Bronchial epithelial cell (primary cell): Measurements from ENCODE around the gene NRL. TPM values are rescaled to one million over a fixed set of nuclear protein-coding genes. Genes with fewer than 3 reads are reported as not detected.

ENCODE experiments used
- DNase-seq: peaks from one replicate; pipeline ENCODE4 v3.0.0-alpha.2; 2010; ENCODE audit warnings: low read depth
- FAIRE-seq: peaks from 2 replicates; lab custom pipeline; 2011; peaks lifted over from hg19 to GRCh38; lab: Jason Lieb, UNC
- H3K27me3 ChIP-seq: 2 replicates; pipeline ENCODE4 v1.5.1; 2011; ENCODE audit warnings: low read length; ENCODE audit not compliant: control insufficient read depth, insufficient read depth
- H3K36me3 ChIP-seq: 2 replicates; pipeline ENCODE4 v1.5.1; 2011; ENCODE audit warnings: low read length; ENCODE audit not compliant: control insufficient read depth, insufficient read depth
- H3K4me3 ChIP-seq: 2 replicates; pipeline ENCODE4 v1.5.1; 2011; ENCODE audit warnings: mild to moderate bottlenecking, low read depth, low read length, control low read depth
- CTCF ChIP-seq: IDR thresholded peaks from 2 replicates; pipeline ENCODE4 v1.5.1; 2011; ENCODE audit warnings: mild to moderate bottlenecking, moderate library complexity, low read length, control low read depth, inconsistent platforms; ENCODE audit not compliant: insufficient read depth, severe bottlenecking
- total RNA-seq: library from RNA; depleted of rRNA; stranded (reverse); fragments of >200 nt; gene quantifications from 2 replicates; pipeline ENCODE4 v1.2.1, GENCODE V29; 2014

Gene NRL
- total RNA-seq, 1 donor from 2014 or later: 0.79 TPM

- DNase-seq: peak; percentile 95
- Histone ChIP-seq H3K36me3 (peaks cover 25% of the 10 kb centered on the region), H3K27me3 (no peaks in the 10 kb centered on the region), H3K4me3 (peak within 1 kb of the TSS; percentile 77)
- TF ChIP-seq CTCF: no peak
- FAIRE-seq: no peak
Measured at GRCh38 chr14:24146978-24147760, 32.4 kb upstream of the NRL start, which contains the start of gene RNF31. Gene RNF31, plus strand, starts transcription at chr14:24147498. Its CDS starts 201 bp downstream, at chr14:24147699.

- Histone ChIP-seq H3K27me3 (no peaks in the 10 kb centered on the region), H3K4me3 (peak within 1 kb of the TSS; percentile 77), H3K36me3 (peaks cover 21% of the 10 kb centered on the region)
- no peak for TF ChIP-seq CTCF
- DNase-seq: peak; percentile 88
- FAIRE-seq: no peak
Measured at GRCh38 chr14:24146453-24146977, 31.8 kb upstream of the NRL start, which contains the start of gene PSME2. Gene PSME2, minus strand, starts transcription at chr14:24146610. Its CDS starts 29 bp downstream, at chr14:24146581.

- FAIRE-seq: no peak
- peaks cover 15% of the 10 kb centered on the region for H3K36me3 ChIP-seq
- TF ChIP-seq CTCF: no peak
Measured at GRCh38 chr14:24145690-24146452, 31.1 kb upstream of the NRL start.

GRCh38 chr14:24145219-24145618 lies 30.5 kb upstream of the NRL start:
- DNase-seq: no peak
- Histone ChIP-seq H3K27me3 (no peaks in the 10 kb centered on the region), H3K4me3 (no peak overlapping the region), H3K36me3 (peaks cover 11% of the 10 kb centered on the region)
- no peak for FAIRE-seq
- TF ChIP-seq CTCF: no peak

More at GRCh38 chr14:24145690-24146452, 31.1 kb upstream of the NRL start:
- peak; percentile 71 for DNase-seq
- H3K27me3 ChIP-seq: no peaks in the 10 kb centered on the region
- H3K4me3 ChIP-seq: peak overlapping the region; percentile 77

GRCh38 chr14:24144451-24144850 lies 29.7 kb upstream of the NRL start:
- TF ChIP-seq CTCF: no peak
- no peak overlapping the region for H3K4me3 ChIP-seq
- FAIRE-seq: no peak
- DNase-seq: no peak
- H3K36me3 ChIP-seq: peaks cover 12% of the 10 kb centered on the region
- no peaks in the 10 kb centered on the region for H3K27me3 ChIP-seq
